OCI-LY7 (cell line): ENCODE measurements around the gene CHST10. TPM values are rescaled to one million over a fixed set of nuclear protein-coding genes. Genes with fewer than 3 reads are reported as not detected.

ENCODE experiments used
- BruUV-seq: library from RNA; stranded (reverse); fragments of 400-500 nt; replicated peaks from 2 replicates; lab custom pipeline; 2021; lab: Mats Ljungman, UMichigan
- CTCF ChIA-PET: fragments of 300-600 bp; sonication (Branson Sonifier 250); formaldehyde crosslinking; loops from one replicate; lab custom pipeline; 2022; ENCODE audit warnings: antibody characterized with exemption; ENCODE audit not compliant: unreplicated experiment; lab: Charles Lee
- POLR2A ChIA-PET: fragments of 300-600 bp; sonication (Branson Sonifier 250); formaldehyde crosslinking; loops from one replicate; lab custom pipeline; 2022; ENCODE audit warnings: antibody characterized with exemption; lab: Charles Lee
- DNase-seq: peaks from one replicate; pipeline ENCODE4 v3.0.0-alpha.2; 2015; ENCODE audit warnings: low spot score
- H2AFZ ChIP-seq: fragments of 200-600 bp; sonication (generic), shearing (Covaris generic); 2 replicates; pipeline ENCODE4 v1.6.1; 2014; ENCODE audit warnings: mild to moderate bottlenecking, antibody characterized with exemption, low read length, moderate library complexity
- H3K27ac ChIP-seq: fragments of 200-600 bp; sonication (generic); 2 replicates; pipeline ENCODE4 v1.5.1; 2014; ENCODE audit warnings: mixed run types, low read depth, mild to moderate bottlenecking, moderate library complexity, low read length, inconsistent platforms; ENCODE audit not compliant: poor library complexity, severe bottlenecking
- H3K36me3 ChIP-seq: fragments of 200-600 bp; sonication (generic); 2 replicates; pipeline ENCODE4 v1.6.1; 2014; ENCODE audit warnings: mild to moderate bottlenecking, antibody characterized with exemption, low read length, moderate library complexity, mixed read lengths; ENCODE audit not compliant: insufficient read depth
- H3K4me1 ChIP-seq: fragments of 200-600 bp; sonication (generic); 2 replicates; pipeline ENCODE4 v1.5.1; 2014; ENCODE audit warnings: mild to moderate bottlenecking, low read length; ENCODE audit not compliant: insufficient read depth, poor library complexity, severe bottlenecking
- H3K4me2 ChIP-seq: fragments of 200-600 bp; sonication (generic); 2 replicates; pipeline ENCODE4 v1.6.1; 2014; ENCODE audit warnings: mild to moderate bottlenecking, low read length
- H3K4me3 ChIP-seq: fragments of 200-600 bp; sonication (generic); 2 replicates; pipeline ENCODE4 v1.5.1; 2014; ENCODE audit warnings: mild to moderate bottlenecking, low read depth, low read length; ENCODE audit not compliant: poor library complexity, severe bottlenecking
- H3K79me2 ChIP-seq: fragments of 200-600 bp; sonication (generic); 2 replicates; pipeline ENCODE4 v1.6.1; 2016; ENCODE audit warnings: low read depth, mild to moderate bottlenecking, low read length, moderate library complexity, mixed read lengths; ENCODE audit not compliant: insufficient read depth
- H3K9me2 ChIP-seq: fragments of 200-600 bp; sonication (generic); 2 replicates; pipeline ENCODE4 v1.6.1; 2016; ENCODE audit warnings: mild to moderate bottlenecking, low read length, mixed read lengths; ENCODE audit not compliant: insufficient read depth
- H3K9me3 ChIP-seq: fragments of 200-600 bp; sonication (generic); 2 replicates; pipeline ENCODE4 v1.6.1; 2014; ENCODE audit warnings: mild to moderate bottlenecking, mixed run types, low read length, mixed read lengths
- H4K20me1 ChIP-seq: fragments of 200-600 bp; sonication (generic); 2 replicates; pipeline ENCODE4 v1.6.1; 2014; ENCODE audit warnings: mild to moderate bottlenecking, antibody characterized with exemption, low read length, moderate library complexity, mixed read lengths; ENCODE audit not compliant: insufficient read depth
- EZH2phosphoT487 ChIP-seq: fragments of 200-600 bp; sonication (generic); IDR thresholded peaks from 2 replicates; pipeline ENCODE4 v1.6.1; 2018; ENCODE audit warnings: low read depth, borderline replicate concordance, mild to moderate bottlenecking, mixed run types, antibody characterized with exemption, low read length, moderate library complexity, mixed read lengths
- intact Hi-C: fragments of 100-400 bp; cut with micrococcal nuclease; formaldehyde crosslinking; loops from one replicate; pipeline ENCODE4 v1.10.0; 2022; ENCODE audit not compliant: unreplicated experiment
- total RNA-seq, 2 experiments: library from RNA; depleted of rRNA in 1 of 2; stranded (reverse); fragments of >200 nt in 1 of 2; shearing (Covaris generic) in 1 of 2; gene quantifications; 2 replicates each; pipeline ENCODE4 v1.2.3, GENCODE V29; 2014 to 2022
- TF ChIP-seq, protein P1 (sequence below): fragments of 200-600 bp; sonication (generic); conservative IDR thresholded peaks from 2 replicates; pipeline ENCODE4 v1.5.1; 2014; ENCODE audit warnings: mild to moderate bottlenecking, antibody characterized with exemption, low read length, moderate library complexity, mixed read lengths

Gene CHST10
- total RNA-seq, 2 experiments from 2014 or later = 15.0 to 19.1 TPM

GRCh38 chr2:100429726-100430125 is 12.3 kb upstream of the CHST10 start:
- Histone ChIP-seq H3K9me2 (no peaks in the 10 kb centered on the region), H4K20me1 (no peaks in the 10 kb centered on the region), H2AFZ (no peak overlapping the region), H3K9me3 (peaks cover 15% of the 10 kb centered on the region), H3K4me3 (no peak overlapping the region), H3K36me3 (no peaks in the 10 kb centered on the region), H3K79me2 (no peaks in the 10 kb centered on the region), H3K27ac (no peak overlapping the region), H3K4me2 (no peak overlapping the region), H3K4me1 (no peaks in the 10 kb centered on the region)
- intact Hi-C loops = no loop called here
- no TSS peak for BruUV-seq
- POLR2A ChIA-PET = no interaction called here
- CTCF ChIA-PET = no interaction called here
- TF ChIP-seq EZH2phosphoT487 = no peak
- TF ChIP-seq, protein P1, sequence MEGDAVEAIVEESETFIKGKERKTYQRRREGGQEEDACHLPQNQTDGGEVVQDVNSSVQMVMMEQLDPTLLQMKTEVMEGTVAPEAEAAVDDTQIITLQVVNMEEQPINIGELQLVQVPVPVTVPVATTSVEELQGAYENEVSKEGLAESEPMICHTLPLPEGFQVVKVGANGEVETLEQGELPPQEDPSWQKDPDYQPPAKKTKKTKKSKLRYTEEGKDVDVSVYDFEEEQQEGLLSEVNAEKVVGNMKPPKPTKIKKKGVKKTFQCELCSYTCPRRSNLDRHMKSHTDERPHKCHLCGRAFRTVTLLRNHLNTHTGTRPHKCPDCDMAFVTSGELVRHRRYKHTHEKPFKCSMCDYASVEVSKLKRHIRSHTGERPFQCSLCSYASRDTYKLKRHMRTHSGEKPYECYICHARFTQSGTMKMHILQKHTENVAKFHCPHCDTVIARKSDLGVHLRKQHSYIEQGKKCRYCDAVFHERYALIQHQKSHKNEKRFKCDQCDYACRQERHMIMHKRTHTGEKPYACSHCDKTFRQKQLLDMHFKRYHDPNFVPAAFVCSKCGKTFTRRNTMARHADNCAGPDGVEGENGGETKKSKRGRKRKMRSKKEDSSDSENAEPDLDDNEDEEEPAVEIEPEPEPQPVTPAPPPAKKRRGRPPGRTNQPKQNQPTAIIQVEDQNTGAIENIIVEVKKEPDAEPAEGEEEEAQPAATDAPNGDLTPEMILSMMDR = no peak
- DNase-seq = no peak

DNA sequence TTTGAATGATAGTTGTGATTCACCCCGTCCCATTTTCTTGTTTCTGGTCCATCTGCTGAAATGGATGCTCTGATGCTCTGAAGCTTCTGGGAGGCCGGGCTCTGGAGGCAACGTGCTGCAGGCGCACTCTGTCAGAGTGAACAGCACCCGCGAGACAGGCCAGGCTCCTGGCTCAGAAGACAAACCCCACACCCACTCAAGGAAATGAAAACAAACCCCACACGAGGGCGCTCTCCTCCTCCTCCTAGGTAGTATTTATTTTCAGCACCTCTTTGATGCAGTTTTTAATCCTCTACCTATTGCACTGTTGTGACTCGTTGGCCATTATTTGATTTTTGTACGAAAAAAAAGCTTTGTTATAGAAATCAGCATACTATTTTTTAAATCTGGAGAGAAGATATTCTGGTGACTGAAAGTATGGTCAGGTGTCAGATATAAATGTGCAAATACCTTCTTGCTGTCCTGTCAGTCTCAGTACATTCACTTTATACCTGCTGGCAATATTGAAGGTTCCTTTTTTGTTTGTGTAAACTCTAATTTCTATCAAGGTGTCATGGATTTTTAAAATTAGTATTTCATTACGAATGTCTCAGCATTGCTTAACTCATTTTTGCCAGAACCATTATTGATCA is 10.3 kb upstream of the CHST10 start:
- Histone ChIP-seq H4K20me1 (no peaks in the 10 kb centered on the region), H3K4me2 (no peak overlapping the region), H3K27ac (no peak overlapping the region), H2AFZ (no peak overlapping the region), H3K79me2 (no peaks in the 10 kb centered on the region), H3K4me1 (no peaks in the 10 kb centered on the region), H3K9me3 (peaks cover 15% of the 10 kb centered on the region), H3K9me2 (no peaks in the 10 kb centered on the region), H3K4me3 (no peak overlapping the region), H3K36me3 (no peaks in the 10 kb centered on the region)
- no TSS peak for BruUV-seq
- POLR2A ChIA-PET = no interaction called here
- peak; percentile 63 for DNase-seq
- intact Hi-C loops = no loop called here
- CTCF ChIA-PET = no interaction called here
- TF ChIP-seq EZH2phosphoT487 = no peak
- TF ChIP-seq, protein P1 = peak; percentile 78

DNA sequence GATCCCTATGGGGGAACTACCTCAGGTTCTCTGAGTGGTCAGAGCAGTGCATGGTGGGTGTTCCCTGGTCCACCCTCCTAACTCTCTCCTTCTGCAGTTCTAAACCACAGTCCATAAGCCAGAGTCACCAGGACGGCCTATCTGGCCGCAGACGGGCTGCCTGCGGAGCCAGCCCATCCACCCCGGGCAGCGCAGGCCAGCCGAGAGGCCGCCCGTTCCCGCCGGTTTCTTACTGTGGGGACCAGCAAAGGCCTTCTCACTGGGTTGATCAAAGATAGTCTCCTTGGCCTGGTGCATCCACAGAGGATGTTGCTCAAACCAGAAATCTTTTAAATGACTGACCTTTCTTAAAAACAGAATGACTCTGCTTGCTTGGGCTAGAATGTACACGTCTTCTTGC is 9.6 kb upstream of the CHST10 start:
- BruUV-seq = no TSS peak
- Histone ChIP-seq H3K9me3 (peaks cover 15% of the 10 kb centered on the region), H3K9me2 (no peaks in the 10 kb centered on the region), H3K4me3 (no peak overlapping the region), H3K36me3 (no peaks in the 10 kb centered on the region), H2AFZ (no peak overlapping the region), H3K27ac (no peak overlapping the region), H4K20me1 (no peaks in the 10 kb centered on the region), H3K79me2 (no peaks in the 10 kb centered on the region), H3K4me2 (no peak overlapping the region), H3K4me1 (no peaks in the 10 kb centered on the region)
- CTCF ChIA-PET = no interaction called here
- intact Hi-C loops = no loop called here
- TF ChIP-seq EZH2phosphoT487 = no peak
- TF ChIP-seq, protein P1 = no peak
- POLR2A ChIA-PET = no interaction called here
- DNase-seq = no peak
